Measurements from ENCODE around the gene TMEM107. TPM values are rescaled to one million over a fixed set of nuclear protein-coding genes. Genes with fewer than 3 reads are reported as not detected.

TMEM107 gene
- total RNA-seq, 1 experiment from 2014 or later, result 17.2 TPM

- TF ChIP-seq USF2 (CRISPR knock-in tag; IDR thresholded peaks at IDR 0.05) (no peak), MAX (CRISPR knock-in tag; IDR thresholded peaks at IDR 0.05) (no peak), FOXP4 (CRISPR knock-in tag; IDR thresholded peaks at IDR 0.05) (peak; percentile 14; the same call in 1 of the 2 replicates), CBFB (CRISPR knock-in tag; IDR thresholded peaks at IDR 0.05; ENCODE audit: low read depth) (no peak), KAT7 (CRISPR knock-in tag; IDR thresholded peaks at IDR 0.05; ENCODE audit: borderline replicate concordance) (no peak), AFF4 (CRISPR knock-in tag; IDR thresholded peaks at IDR 0.05; ENCODE audit: borderline replicate concordance) (no peak)
Observed at GRCh38 chr17:8123695-8124349, 52.4 kb downstream of the TMEM107 start, which contains the start of gene HES7 (continued).

GRCh38 chr17:8122924-8123694, 53.1 kb downstream of the TMEM107 start:
- ATAC-seq (no peak), DNase-seq (ENCODE audit: low spot score) (peak; percentile 35)
- Mint-ChIP-seq H3K4me3 (peak overlapping the region; percentile 85), H3K4me1 (peaks cover 23% of the 10 kb centered on the region), H3K27ac (no peak overlapping the region), H3K36me3 (no peaks in the 10 kb centered on the region), H3K27me3 (ENCODE audit: low read depth) (peaks cover 71% of the 10 kb centered on the region), H3K9me3 (no peaks in the 10 kb centered on the region)
- ChIA-PET POLR2A (interaction anchor here (0.6 to 2.5 kb wide), 8 partner anchors 11 to 194 kb away, joined by 3 to 7 read pairs (median 4); partner anchors contain the start of genes BORCS6 and PER1), CTCF (interaction anchor here (0.9 to 9.8 kb wide), 13 partner anchors 11 to 101 kb away, joined by 3 to 118 read pairs (median 6); partner anchors contain the start of gene AURKB)
- no peak for TF ChIP-seq CREB1 (CRISPR knock-in tag; IDR thresholded peaks at IDR 0.05)
- peak; percentile 32; the same call in 1 of the 2 replicates for TF ChIP-seq ETV6 (CRISPR knock-in tag; IDR thresholded peaks at IDR 0.05)
- TF ChIP-seq IRF1 (CRISPR knock-in tag; IDR thresholded peaks at IDR 0.05), result no peak
- no peak for TF ChIP-seq MLX (CRISPR knock-in tag; IDR thresholded peaks at IDR 0.05)
- TF ChIP-seq MAX (CRISPR knock-in tag; IDR thresholded peaks at IDR 0.05), result 0 out of 2 replicates have a peak, but pooled peaks have one; percentile 4
- TF ChIP-seq IRF2 (CRISPR knock-in tag; IDR thresholded peaks at IDR 0.05; ENCODE audit: borderline replicate concordance, low read depth), result no peak
- no peak for TF ChIP-seq SMAD3 (CRISPR knock-in tag; IDR thresholded peaks at IDR 0.05; ENCODE audit: borderline replicate concordance)
- 0 out of 2 replicates have a peak, but pooled peaks have one; percentile 8 for TF ChIP-seq PRDM15 (CRISPR knock-in tag; IDR thresholded peaks at IDR 0.05)

All from WTC11 (cell line).